Colon (tissue), 2 donors: ENCODE measurements around the gene MYO5A.
"Not testable (repeated sequence)": the region's sequence is repeated elsewhere in the genome, so short reads cannot be mapped to it uniquely, and the experiment has no call there.

Experiments
- FAIRE-seq: peaks from 2 replicates; lab custom pipeline; 2012; peaks lifted over from hg19 to GRCh38; lab: Jason Lieb, UNC
- donor health status: control.
- donor health status: control.

Gene MYO5A

GRCh38 chr15:52288051-52288942 lies 240.4 kb downstream of the MYO5A start:
- FAIRE-seq = no peak

DNA sequence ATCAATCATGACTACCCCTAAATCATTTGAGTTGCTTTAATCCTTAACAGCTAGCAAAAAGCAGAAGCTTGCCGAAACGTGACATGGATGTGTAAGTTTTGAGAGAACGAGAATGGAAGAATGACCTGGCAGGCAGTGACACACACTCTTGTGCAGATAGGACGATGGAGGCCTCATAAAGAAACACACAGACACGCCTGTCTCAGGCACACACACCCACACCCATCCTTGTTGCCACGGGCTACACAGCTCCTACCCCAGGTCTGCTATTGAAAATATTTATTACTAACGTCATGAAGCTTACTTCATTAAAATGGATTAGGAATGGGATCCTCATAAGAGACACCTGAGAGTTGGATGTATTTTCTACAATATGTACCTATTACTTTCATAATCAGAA lies 241.6 kb downstream of the MYO5A start:
- FAIRE-seq = no peak

DNA sequence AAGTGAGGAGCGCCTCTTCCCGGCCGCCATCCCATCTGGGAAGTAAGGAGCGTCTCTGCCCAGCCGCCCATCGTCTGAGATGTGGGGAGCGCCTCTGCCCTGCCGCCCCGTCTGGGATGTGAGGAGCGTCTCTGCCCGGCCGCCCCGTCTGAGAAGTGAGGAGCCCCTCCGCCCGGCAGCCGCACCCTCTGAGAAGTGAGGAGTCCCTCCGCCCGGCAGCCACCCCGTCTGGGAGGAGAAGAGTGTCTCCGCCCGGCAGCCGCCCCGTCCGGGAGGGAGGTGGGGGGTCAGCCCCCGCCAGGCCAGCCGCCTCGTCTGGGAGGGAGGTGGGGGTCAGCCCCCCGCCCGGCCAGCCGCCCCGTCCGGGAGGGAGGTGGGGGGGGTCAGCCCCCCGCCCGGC lies 242.7 kb downstream of the MYO5A start:
- not testable (repeated sequence) for FAIRE-seq

DNA sequence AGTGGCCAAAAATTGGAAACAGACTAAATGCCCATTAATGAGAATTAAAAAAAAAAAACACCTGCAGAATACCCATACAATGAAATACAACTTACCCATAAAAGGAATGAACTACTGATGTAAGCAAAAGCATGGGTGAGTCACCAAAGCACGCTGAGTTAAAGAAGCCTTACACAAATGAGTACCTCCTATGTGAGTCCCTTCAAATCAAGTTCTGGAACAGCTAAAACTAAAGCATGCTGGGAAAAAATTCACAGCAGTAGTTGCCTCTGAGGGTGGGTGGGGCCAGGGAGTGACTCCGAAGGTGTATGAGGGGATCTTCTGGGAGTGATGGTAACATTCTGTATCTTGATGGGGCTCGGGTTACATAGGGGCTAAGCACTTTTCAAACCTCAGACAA lies 244.5 kb downstream of the MYO5A start:
- no peak for FAIRE-seq

DNA sequence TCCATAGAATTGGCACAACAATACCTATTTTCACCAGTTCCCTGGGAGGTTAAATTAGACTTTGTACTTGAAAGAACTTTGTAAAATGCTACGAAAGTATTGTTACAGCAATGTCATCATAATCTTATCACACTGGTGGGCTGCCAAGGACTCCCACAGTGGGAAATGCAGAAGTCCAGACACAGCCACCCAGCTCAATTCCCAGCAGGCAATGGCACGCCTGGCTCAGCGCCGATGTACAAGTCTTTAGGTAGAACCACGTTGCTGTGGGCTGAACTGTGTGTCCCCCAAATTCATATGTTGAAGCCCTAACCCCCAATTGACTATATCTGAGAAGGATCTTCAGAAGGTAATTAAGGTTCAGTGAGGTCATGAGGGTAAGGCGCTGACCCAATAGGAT lies 245.4 kb downstream of the MYO5A start:
- no peak for FAIRE-seq

DNA sequence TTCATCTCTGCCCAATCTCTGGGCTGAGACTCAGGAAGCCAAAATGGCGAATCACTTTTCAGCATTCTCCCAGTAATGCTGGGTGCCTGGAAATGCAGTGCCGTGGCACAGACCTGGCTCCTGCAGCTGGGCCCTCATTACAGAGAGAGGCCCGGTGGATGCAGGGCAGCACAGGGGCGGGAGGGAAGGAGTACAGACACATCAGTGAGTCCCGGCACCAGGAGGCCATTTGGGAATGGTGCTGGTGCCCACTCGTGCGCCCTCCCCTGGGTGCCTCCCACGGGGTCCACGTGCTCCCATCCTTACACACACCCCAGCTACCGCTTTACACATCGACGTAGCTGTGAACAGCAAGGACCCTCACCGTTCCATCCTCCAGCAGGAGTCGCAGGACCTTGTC lies 246.3 kb downstream of the MYO5A start:
- FAIRE-seq = no peak

GRCh38 chr15:52281085-52282035 lies 247.3 kb downstream of the MYO5A start:
- FAIRE-seq = no peak

DNA sequence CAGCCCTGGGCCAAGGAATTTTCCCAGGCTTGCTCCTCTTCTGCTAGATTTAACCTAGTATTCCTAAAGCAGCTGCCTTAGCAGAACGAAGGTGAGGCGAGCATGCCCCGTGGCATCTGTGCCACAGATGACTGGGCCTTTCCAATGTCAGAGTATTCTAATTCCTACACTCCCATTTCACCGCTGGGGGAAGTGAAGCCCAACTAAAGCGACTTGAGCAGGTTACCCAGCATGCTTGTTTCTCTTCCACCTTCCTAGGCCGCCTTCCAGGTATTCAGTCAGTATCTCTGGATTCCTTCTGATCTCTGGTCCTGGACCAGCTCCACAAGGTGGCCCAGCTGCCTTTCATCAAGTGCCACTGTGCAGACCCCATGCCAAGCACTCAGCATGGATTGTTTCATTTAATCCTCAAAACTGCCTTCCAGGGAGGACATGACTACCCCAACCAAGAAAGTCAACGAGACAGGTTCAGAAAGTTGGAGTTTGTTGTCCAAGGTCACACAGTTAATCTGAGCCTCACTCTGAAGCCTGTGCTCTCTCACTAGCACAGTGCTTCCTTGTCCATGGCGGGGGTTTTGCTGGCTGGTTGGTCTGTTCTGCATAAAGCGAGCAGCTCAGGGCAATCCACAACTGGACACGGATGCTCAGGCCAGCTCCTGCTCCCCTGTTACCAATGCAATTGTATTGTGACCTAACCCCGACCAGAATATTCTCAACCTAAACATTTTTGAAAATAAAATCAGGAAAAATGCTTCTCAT lies 248.2 kb downstream of the MYO5A start:
- FAIRE-seq = no peak

DNA sequence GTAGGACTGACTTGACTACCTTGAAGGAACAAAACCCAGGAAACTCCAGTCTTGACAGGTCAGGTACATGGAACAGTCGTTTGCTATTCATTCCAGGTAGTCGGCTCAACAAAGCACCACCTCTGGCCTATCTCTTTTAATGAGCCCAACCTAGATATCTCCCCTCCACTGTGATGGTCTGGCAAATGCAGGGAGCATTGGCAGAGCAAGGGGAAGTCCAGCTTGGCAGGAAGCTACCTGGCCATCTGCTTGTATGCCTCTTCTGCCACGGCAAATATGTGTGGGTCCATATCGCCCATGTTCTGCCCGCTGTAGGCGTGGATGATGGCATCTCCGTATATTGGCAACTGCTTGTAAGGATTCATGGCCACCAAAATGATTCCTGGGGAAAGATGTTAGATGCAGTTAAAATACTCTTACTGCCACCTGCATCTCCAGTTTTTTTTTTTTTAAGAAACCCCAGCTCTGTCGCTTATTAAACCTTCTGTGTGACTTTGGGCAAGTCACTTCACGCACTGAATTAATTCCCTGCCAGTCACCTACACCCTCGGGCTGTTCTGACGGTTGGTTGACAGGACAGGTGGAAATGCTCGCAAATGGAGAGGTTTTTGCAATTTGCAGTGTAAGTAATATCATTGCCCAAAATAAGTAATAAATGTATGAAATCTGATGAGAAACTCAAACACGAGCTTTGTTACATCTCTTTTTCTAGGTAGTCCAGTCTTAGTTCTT lies 249.9 kb downstream of the MYO5A start:
- no peak for FAIRE-seq

DNA sequence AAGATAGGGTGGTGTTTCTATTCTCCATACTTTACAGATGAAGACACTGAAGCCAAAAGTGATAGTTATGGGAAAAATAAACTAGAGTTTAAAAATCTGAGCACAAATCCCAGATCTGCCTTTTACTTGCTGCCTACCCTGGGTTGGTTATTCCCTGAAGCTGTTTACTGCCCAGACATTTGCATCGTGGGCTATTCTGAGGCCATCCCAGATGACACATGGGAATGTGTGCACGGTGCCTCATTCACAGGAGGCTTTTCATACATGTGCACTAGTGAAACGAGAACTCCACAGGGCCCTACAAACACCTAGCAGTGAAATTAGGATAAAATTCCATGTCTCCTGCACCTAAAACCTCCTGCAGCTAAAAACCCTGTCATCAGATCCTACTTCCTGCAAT lies 250.5 kb downstream of the MYO5A start:
- no peak for FAIRE-seq

DNA sequence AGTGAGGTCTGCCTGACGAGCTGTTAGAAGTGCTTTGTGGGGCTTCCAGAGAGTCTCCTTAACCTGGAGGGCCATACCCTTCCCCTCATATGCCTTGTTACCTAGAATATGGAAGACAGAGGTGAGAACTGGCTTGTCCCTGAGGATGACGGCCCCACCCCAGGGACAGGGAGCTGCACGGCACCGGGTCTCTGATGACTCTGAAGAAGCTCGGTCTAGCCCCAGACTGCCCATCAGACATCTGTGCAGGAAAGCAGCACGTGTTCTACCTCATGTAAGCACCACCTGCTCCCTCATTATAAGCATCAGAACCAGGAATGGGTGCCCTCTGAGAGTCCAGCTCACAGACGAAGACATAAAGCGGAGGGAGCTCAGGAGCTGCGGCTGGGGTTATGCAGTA lies 251.1 kb downstream of the MYO5A start:
- no peak for FAIRE-seq

DNA sequence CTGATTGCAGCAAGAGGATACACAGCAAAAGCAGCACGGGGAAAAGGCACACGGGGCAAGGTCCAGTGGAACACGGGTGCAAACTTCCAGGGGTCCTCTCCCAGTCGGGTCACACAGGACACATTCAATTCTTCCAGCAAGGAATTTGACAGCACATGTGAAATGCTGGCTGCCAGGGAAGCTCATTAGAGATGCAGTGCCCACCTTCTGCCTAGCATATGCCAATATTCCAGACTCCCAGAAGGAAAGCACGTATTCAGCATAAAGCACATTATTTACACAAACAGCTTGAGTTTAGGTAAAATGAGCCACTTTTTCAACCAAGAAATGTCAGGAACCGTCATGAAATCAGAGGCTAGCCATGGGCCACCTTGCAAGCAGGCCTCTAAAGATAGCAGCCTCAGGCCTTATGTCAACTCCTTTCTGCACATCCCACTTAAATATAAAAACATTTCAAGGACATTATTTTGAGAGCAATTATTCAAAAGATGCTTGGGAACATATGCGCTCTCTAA lies 252.4 kb downstream of the MYO5A start:
- no peak for FAIRE-seq

DNA sequence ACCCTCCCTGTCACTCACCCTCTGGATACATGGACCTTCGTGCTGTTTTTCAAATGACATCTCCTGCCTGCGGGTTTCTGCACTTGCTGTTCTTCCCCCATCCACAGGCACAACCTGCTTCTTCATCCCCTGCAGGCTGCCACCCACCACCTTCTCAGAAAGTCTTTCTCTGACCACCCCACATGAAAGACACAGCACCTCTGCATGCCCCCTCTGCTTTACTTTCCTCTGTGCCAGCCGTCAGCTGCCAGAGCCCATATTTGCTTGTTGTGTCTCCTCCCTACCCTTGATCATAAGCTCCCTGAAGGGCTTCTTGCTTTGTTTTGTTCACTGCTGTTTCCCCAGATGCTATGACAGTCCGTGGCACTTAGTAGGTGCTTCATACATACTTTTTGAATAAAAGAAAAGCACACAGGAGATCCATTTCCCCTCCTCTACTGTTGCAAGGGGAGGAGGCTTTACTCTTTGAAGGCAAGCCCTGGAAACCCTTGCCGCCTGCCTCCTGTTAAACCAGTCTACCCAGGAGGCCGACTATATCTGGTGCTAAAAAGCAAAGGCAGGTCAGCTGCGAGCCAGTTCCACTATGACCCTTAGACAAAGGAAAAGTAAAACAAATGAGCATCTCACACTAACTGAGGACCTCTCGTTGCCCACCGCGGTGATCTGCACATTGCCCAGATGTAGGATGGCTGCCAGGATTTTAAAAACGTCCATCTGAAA lies 265.0 kb downstream of the MYO5A start:
- FAIRE-seq = no peak

GRCh38 chr15:52262364-52262763 lies 266.3 kb downstream of the MYO5A start:
- FAIRE-seq = no peak

GRCh38 chr15:52261498-52262242 lies 267.0 kb downstream of the MYO5A start:
- no peak for FAIRE-seq

- FAIRE-seq = no peak
Measured at GRCh38 chr15:52261026-52261425, 267.7 kb downstream of the MYO5A start.

GRCh38 chr15:52259503-52259902 lies 269.2 kb downstream of the MYO5A start:
- no peak for FAIRE-seq

- no peak for FAIRE-seq
Measured at GRCh38 chr15:52258461-52258860, 270.2 kb downstream of the MYO5A start.

DNA sequence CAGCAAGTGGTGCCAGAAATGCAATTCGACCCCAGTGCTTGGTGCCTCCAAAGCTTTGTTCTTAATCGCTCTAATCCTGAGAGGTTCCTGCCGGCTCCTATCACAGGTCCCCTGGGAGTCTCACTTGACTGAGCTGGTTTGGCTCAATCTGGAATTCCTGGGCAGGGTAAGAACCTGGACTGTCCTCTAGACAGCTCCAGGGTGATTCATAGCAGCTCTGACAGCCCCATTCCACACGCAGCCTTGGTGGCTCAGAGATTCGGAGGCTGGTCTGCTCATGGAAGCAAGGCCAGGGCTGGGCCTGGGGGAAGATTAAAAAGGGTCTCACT lies 271.0 kb downstream of the MYO5A start:
- no peak for FAIRE-seq
